DND-41 (cell line): Measurements from ENCODE around the gene DYRK1B.
"Not testable (repeated sequence)": the region's sequence is repeated elsewhere in the genome, so short reads cannot be mapped to it uniquely, and the experiment has no call there.

Experiments
- ATAC-seq: fragments of 200-7000 bp; cut with Tn5 transposase; 3 replicates; pipeline ENCODE4 v1.9.1; 2021; ENCODE audit warnings: low read depth; ENCODE audit not compliant: insufficient read depth
- DNase-seq: peaks from one replicate; pipeline ENCODE4 v3.0.0-alpha.2; 2020
- H2AFZ ChIP-seq: 2 replicates; pipeline ENCODE4 v1.6.0; 2012; ENCODE audit warnings: low read depth, low read length
- H3K27ac ChIP-seq: 2 replicates; pipeline ENCODE4 v1.5.1; 2012; ENCODE audit warnings: low read length, inconsistent platforms
- H3K27me3 ChIP-seq: fragments of 200-600 bp; sonication (generic); 2 replicates; pipeline ENCODE4 v1.6.0; 2012; ENCODE audit warnings: low read length, mild to moderate bottlenecking, inconsistent platforms; ENCODE audit not compliant: insufficient read depth, poor library complexity
- H3K36me3 ChIP-seq: 2 replicates; pipeline ENCODE4 v1.5.1; 2012; ENCODE audit warnings: low read length, inconsistent platforms; ENCODE audit not compliant: insufficient read depth
- H3K4me1 ChIP-seq: 2 replicates; pipeline ENCODE4 v1.5.1; 2012; ENCODE audit warnings: mild to moderate bottlenecking, low read length; ENCODE audit not compliant: insufficient read depth
- H3K4me2 ChIP-seq: 2 replicates; pipeline ENCODE4 v1.6.0; 2012; ENCODE audit warnings: mild to moderate bottlenecking, moderate library complexity, low read length, inconsistent platforms; ENCODE audit not compliant: insufficient read depth
- H3K4me3 ChIP-seq, 2 experiments: fragments of 200-600 bp in 1 of 2; shearing (Covaris generic) in 1 of 2; 2 replicates each; pipeline ENCODE4 v1.5.1; 2012 to 2016; ENCODE audit warnings: inconsistent platforms in 2 of 2, low read length in 2 of 2, mild to moderate bottlenecking in 2 of 2, low read depth in 1 of 2, moderate library complexity in 1 of 2
- H3K79me2 ChIP-seq: 2 replicates; pipeline ENCODE4 v1.6.0; 2012; ENCODE audit warnings: low read length, inconsistent platforms; ENCODE audit not compliant: insufficient read depth
- H3K9ac ChIP-seq: 2 replicates; pipeline ENCODE4 v1.6.0; 2012; ENCODE audit warnings: low read depth, mild to moderate bottlenecking, inconsistent platforms, low read length, moderate library complexity
- H3K9me3 ChIP-seq: 2 replicates; pipeline ENCODE4 v1.5.1; 2012; ENCODE audit warnings: low read length, moderate library complexity, mild to moderate bottlenecking, inconsistent platforms; ENCODE audit not compliant: insufficient read depth, severe bottlenecking
- H4K20me1 ChIP-seq: 2 replicates; pipeline ENCODE4 v1.6.0; 2012; ENCODE audit warnings: low read length; ENCODE audit not compliant: insufficient read depth
- CTCF ChIP-seq: IDR thresholded peaks from 2 replicates; pipeline ENCODE4 v1.5.1; 2012; ENCODE audit warnings: borderline replicate concordance, low read length, moderate library complexity, mild to moderate bottlenecking; ENCODE audit not compliant: poor library complexity, severe bottlenecking; ENCODE audit errors: extremely low read depth

Gene DYRK1B

GRCh38 chr19:39878398-39878797 is 44.4 kb upstream of the DYRK1B start:
- H3K9ac ChIP-seq = no peak overlapping the region
- H4K20me1 ChIP-seq = no peaks in the 10 kb centered on the region
- H2AFZ ChIP-seq = no peak overlapping the region
- H3K79me2 ChIP-seq = no peaks in the 10 kb centered on the region
- peaks cover 3% of the 10 kb centered on the region for H3K4me1 ChIP-seq
- DNase-seq = no peak
- no peak for TF ChIP-seq CTCF
- H3K4me3 ChIP-seq = no peak overlapping the region
- no peaks in the 10 kb centered on the region for H3K9me3 ChIP-seq
- no peaks in the 10 kb centered on the region for H3K27me3 ChIP-seq
- ATAC-seq = no peak
- no peaks in the 10 kb centered on the region for H3K36me3 ChIP-seq
- no peak overlapping the region for H3K27ac ChIP-seq
- H3K4me2 ChIP-seq = no peak overlapping the region

DNA sequence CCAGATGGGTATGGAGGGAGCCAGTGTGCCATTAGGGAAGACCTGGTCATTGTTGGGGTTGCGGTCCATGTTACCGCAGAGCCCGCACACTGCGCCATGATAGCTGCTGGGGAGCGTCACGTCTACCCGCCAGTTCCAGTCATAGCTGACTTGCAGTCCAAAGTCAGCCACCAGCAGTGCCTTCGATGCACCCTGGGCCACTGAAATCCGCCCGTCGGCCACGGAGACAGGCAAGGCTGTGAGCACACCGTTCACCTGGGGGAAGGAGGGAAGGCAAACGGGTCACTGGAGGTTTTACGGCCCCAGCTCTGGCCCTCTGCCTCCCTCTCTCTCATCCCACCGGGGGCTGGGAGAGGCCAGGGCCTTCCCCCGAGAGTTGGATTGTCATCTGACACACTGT is 44.0 kb upstream of the DYRK1B start:
- ATAC-seq, H3K36me3 ChIP-seq, H3K9me3 ChIP-seq, H3K4me1 ChIP-seq, H3K4me2 ChIP-seq, H3K27ac ChIP-seq, H3K27me3 ChIP-seq, H4K20me1 ChIP-seq, H2AFZ ChIP-seq, H3K4me3 ChIP-seq, H3K9ac ChIP-seq, DNase-seq, H3K79me2 ChIP-seq: not testable (repeated sequence)

DNA sequence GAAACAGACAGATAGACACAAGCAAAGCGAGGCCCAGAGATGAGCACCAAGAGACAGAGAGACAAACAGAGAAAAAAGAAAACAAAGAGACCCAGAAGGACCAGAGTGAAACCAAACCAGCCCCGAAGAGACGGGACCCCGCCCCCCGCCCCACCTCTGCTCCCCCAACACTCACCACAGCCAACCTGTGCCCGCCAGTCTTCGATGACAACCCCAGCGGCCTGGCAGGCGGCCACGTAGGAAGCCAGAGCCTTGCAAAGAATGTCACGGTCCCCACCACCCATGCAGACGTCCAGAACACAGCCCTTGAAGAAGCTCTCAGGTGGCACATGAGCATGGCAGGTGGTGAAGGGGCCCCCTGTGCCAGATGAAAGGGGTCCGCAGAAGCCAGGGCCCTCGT is 43.5 kb upstream of the DYRK1B start:
- H3K4me2 ChIP-seq, H3K27ac ChIP-seq, H3K27me3 ChIP-seq, H4K20me1 ChIP-seq, H3K9ac ChIP-seq, H2AFZ ChIP-seq, H3K4me3 ChIP-seq, H3K36me3 ChIP-seq, H3K4me1 ChIP-seq, H3K9me3 ChIP-seq, H3K79me2 ChIP-seq: not testable (repeated sequence)
- ATAC-seq (peak; percentile 79), DNase-seq (peak; percentile 74)

DNA sequence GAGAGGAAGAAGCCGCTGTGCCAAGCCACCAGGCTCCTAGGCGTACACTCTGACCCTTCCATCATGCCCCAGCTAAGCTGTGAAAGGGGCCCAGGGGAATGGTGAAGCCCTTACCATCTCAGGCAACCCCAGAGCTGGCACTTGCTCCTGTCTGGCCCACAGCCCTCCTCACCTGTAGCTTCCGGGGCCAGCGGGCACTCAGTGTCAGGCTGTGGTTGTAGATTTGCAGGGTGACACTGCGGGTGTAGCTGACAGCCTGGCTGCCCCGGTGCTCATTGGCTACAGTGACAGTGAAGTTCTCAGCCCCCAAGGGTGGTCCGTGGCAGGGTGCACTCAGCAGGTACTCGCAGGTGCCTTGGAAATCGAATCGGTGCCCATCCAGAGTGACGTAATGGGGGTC is 42.5 kb upstream of the DYRK1B start:
- not testable (repeated sequence) for H3K4me2 ChIP-seq, DNase-seq, H4K20me1 ChIP-seq, H2AFZ ChIP-seq, H3K27ac ChIP-seq, H3K4me1 ChIP-seq, H3K79me2 ChIP-seq, H3K27me3 ChIP-seq, H3K4me3 ChIP-seq, H3K9me3 ChIP-seq, H3K36me3 ChIP-seq, H3K9ac ChIP-seq, ATAC-seq

DNA sequence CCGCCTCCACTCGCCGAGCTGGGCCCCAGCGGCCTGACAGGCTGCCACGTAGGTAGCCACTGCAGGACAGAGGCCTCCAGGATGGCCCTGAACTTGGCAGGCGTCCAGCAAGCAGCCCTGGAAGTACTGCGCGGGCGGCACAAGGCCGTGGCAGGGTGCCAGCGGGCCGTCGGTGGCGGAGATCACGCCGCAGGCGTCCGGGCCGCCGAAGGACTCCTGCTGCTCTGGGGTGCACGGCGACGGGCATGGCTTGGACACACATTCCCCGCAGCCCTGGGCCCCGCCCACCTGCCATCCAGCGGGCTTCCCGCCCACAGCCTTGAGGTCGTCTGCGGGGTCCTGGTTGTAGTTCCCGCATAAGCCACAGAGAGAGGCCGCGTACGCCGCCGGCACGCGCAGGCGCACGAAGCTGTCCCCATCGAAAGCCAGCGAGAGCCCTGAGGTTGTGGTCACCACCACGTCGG is 41.5 kb upstream of the DYRK1B start:
- H4K20me1 ChIP-seq, DNase-seq, H3K27ac ChIP-seq, H3K4me3 ChIP-seq, H3K36me3 ChIP-seq, ATAC-seq, H3K79me2 ChIP-seq, H3K4me1 ChIP-seq, H3K27me3 ChIP-seq, H2AFZ ChIP-seq, H3K9me3 ChIP-seq, H3K4me2 ChIP-seq, H3K9ac ChIP-seq: not testable (repeated sequence)
